ENCODE results near the gene SLITRK2. TPM values are rescaled to one million over a fixed set of nuclear protein-coding genes. Genes with fewer than 3 reads are reported as not detected.

Gene SLITRK2
- total RNA-seq, 1 donor from 2014 or later, result 0.52 TPM

DNA sequence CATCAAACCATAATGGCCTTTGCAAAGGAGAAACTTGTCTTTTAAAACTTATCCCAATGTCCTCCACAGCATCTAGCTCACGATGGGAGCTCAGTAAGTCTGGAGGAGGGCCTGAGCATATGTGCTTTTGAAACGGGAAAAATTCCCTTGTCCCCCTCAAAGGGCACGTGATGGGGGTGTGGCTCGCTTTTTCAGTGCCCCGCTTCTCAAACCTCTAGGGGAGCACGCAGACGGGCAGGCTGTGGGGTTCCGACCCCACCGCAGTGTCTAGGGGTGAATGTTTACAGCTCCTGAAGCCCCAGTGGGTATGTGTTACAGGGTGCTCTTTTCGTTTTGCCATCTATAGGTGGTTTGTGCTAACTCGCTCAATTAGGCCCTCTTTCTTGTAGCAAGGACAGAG, 31.2 kb downstream of the SLITRK2 start:
- Histone ChIP-seq H3K9me3 (ENCODE audit: control insufficient read depth in 3 of 3, low read length in 3 of 3) (no peaks in the 10 kb centered on the region), H3K9ac (ENCODE audit: low read depth in 1 of 3, low read length in 3 of 3) (no peak overlapping the region), H3K36me3 (ENCODE audit: control insufficient read depth in 3 of 3, insufficient read depth in 3 of 3, low read length in 3 of 3) (no peaks in the 10 kb centered on the region), H3K27me3 (ENCODE audit: control insufficient read depth in 3 of 3, insufficient read depth in 3 of 3, low read length in 3 of 3) (no peaks in the 10 kb centered on the region), H3K4me3 (ENCODE audit: low read length in 3 of 3) (no peak overlapping the region), H3K4me1 (ENCODE audit: control insufficient read depth in 3 of 3, insufficient read depth in 3 of 3, low read length in 3 of 3) (no peaks in the 10 kb centered on the region), H3K27ac (ENCODE audit: low read depth, low read length) (no peak overlapping the region)

- Histone ChIP-seq H3K36me3 (ENCODE audit: control insufficient read depth in 3 of 3, insufficient read depth in 3 of 3, low read length in 3 of 3) (no peaks in the 10 kb centered on the region), H3K4me1 (ENCODE audit: control insufficient read depth in 3 of 3, insufficient read depth in 3 of 3, low read length in 3 of 3) (no peaks in the 10 kb centered on the region), H3K9ac (ENCODE audit: low read depth in 1 of 3, low read length in 3 of 3) (no peak overlapping the region), H3K27me3 (ENCODE audit: control insufficient read depth in 3 of 3, insufficient read depth in 3 of 3, low read length in 3 of 3) (no peaks in the 10 kb centered on the region), H3K9me3 (ENCODE audit: control insufficient read depth in 3 of 3, low read length in 3 of 3) (no peaks in the 10 kb centered on the region), H3K27ac (ENCODE audit: low read depth, low read length) (no peak overlapping the region), H3K4me3 (ENCODE audit: low read length in 3 of 3) (no peak overlapping the region)
Observed at GRCh38 chrX:145853181-145853580, 35.6 kb downstream of the SLITRK2 start.

DNA sequence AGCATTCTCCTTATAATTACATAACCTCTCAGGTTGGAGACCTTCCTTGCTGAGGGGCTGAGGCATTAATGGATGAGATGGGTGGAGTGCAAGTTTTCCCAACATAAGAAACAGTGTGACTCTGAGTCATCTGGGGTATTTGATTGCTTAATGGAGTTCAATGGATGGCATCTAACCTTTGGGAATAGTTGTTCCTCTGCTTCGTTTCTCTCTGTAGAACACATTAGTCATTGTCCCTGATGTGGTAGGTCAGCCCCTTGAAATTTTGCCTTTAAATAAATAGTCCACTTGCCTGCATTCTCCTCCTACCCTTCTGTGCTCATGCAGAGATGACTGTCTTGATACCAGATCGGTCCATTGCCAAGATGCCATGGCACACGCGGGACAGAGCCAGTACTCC, 38.6 kb downstream of the SLITRK2 start:
- no peaks in the 10 kb centered on the region for H3K27me3 ChIP-seq (ENCODE audit: control insufficient read depth in 3 of 3, insufficient read depth in 3 of 3, low read length in 3 of 3)
- H3K36me3 ChIP-seq (ENCODE audit: control insufficient read depth in 3 of 3, insufficient read depth in 3 of 3, low read length in 3 of 3), result no peaks in the 10 kb centered on the region
- no peak overlapping the region for H3K4me3 ChIP-seq (ENCODE audit: low read length in 3 of 3)
- H3K9ac ChIP-seq (ENCODE audit: low read depth in 1 of 3, low read length in 3 of 3), result no peak overlapping the region
- H3K27ac ChIP-seq (ENCODE audit: low read depth, low read length), result no peak overlapping the region
- no peaks in the 10 kb centered on the region for H3K4me1 ChIP-seq (ENCODE audit: control insufficient read depth in 3 of 3, insufficient read depth in 3 of 3, low read length in 3 of 3)
- H3K9me3 ChIP-seq (ENCODE audit: control insufficient read depth in 3 of 3, low read length in 3 of 3), result no peaks in the 10 kb centered on the region

GRCh38 chrX:145861818-145862217, 44.2 kb downstream of the SLITRK2 start:
- Histone ChIP-seq H3K9ac (ENCODE audit: low read depth in 1 of 3, low read length in 3 of 3) (no peak overlapping the region), H3K4me3 (ENCODE audit: low read length in 3 of 3) (no peak overlapping the region), H3K27ac (ENCODE audit: low read depth, low read length) (no peak overlapping the region), H3K4me1 (ENCODE audit: control insufficient read depth in 3 of 3, insufficient read depth in 3 of 3, low read length in 3 of 3) (no peaks in the 10 kb centered on the region), H3K36me3 (ENCODE audit: control insufficient read depth in 3 of 3, insufficient read depth in 3 of 3, low read length in 3 of 3) (no peaks in the 10 kb centered on the region), H3K27me3 (ENCODE audit: control insufficient read depth in 3 of 3, insufficient read depth in 3 of 3, low read length in 3 of 3) (no peaks in the 10 kb centered on the region), H3K9me3 (ENCODE audit: control insufficient read depth in 3 of 3, low read length in 3 of 3) (no peaks in the 10 kb centered on the region)

GRCh38 chrX:145865082-145865481, 47.5 kb downstream of the SLITRK2 start:
- no peaks in the 10 kb centered on the region for H3K36me3 ChIP-seq (ENCODE audit: control insufficient read depth in 3 of 3, insufficient read depth in 3 of 3, low read length in 3 of 3)
- H3K27me3 ChIP-seq (ENCODE audit: control insufficient read depth in 3 of 3, insufficient read depth in 3 of 3, low read length in 3 of 3), result no peaks in the 10 kb centered on the region
- no peak overlapping the region for H3K27ac ChIP-seq (ENCODE audit: low read depth, low read length)
- no peaks in the 10 kb centered on the region for H3K4me1 ChIP-seq (ENCODE audit: control insufficient read depth in 3 of 3, insufficient read depth in 3 of 3, low read length in 3 of 3)
- H3K9ac ChIP-seq (ENCODE audit: low read depth in 1 of 3, low read length in 3 of 3), result no peak overlapping the region
- no peaks in the 10 kb centered on the region for H3K9me3 ChIP-seq (ENCODE audit: control insufficient read depth in 3 of 3, low read length in 3 of 3)
- H3K4me3 ChIP-seq (ENCODE audit: low read length in 3 of 3), result no peak overlapping the region

Small RNA genes lying within 50 kb of the gene (small RNA-seq; reads per million reads assigned to genes)
- not detected for gene AL109653.1

All from skeletal muscle tissue (tissue), 5 donors.